SK-N-SH (cell line): ENCODE measurements around the gene PITPNM3. TPM values are rescaled to one million over a fixed set of nuclear protein-coding genes. Genes with fewer than 3 reads are reported as not detected.

Source experiments
- CTCF ChIA-PET: fragments of 300-600, 350-600 bp; formaldehyde crosslinking; extraction: SDS; loops from one replicate; lab custom pipeline; 2021; lab: Yijun Ruan, JAX
- POLR2A ChIA-PET: fragments of 350-600 bp; sonication (Branson Sonifier 250); formaldehyde crosslinking; extraction: SDS; loops from one replicate; lab custom pipeline; 2020; ENCODE audit warnings: antibody characterized with exemption, inconsistent platforms; lab: Yijun Ruan, JAX
- DNase-seq: peaks from one replicate; pipeline ENCODE4 v3.0.0; 2012
- H2AFZ ChIP-seq: fragments of 200-600 bp; sonication (generic); 2 replicates; pipeline ENCODE4 v1.8.1; 2016; ENCODE audit warnings: antibody characterized with exemption, mild to moderate bottlenecking, low read depth
- H3F3A ChIP-seq: fragments of 200-600 bp; sonication (generic); replicated peaks from 2 replicates; pipeline ENCODE3; 2016; ENCODE audit warnings: antibody characterized with exemption, mild to moderate bottlenecking; ENCODE audit not compliant: insufficient read depth
- H3K27ac ChIP-seq, 2 experiments: fragments of 200-500 bp in 1 of 2; fragments of 200-600 bp in 1 of 2; sonication (Bioruptor generic) in 1 of 2; sonication (generic), shearing (Covaris generic) in 1 of 2; 2 replicates each; pipeline versions ENCODE4 v1.5.1 to v1.6.1; 2014 to 2016; ENCODE audit warnings: low read depth in 2 of 2, inconsistent platforms in 1 of 2, low read length in 1 of 2, mild to moderate bottlenecking in 1 of 2, mixed read lengths in 1 of 2
- H3K27me3 ChIP-seq: fragments of 200-600 bp; sonication (generic), shearing (Covaris generic); 2 replicates; pipeline ENCODE4 v1.6.1; 2016; ENCODE audit warnings: mixed run types; ENCODE audit not compliant: insufficient read depth
- H3K36me3 ChIP-seq, 2 experiments: fragments of 200-500 bp in 1 of 2; fragments of 200-600 bp in 1 of 2; sonication (Bioruptor generic) in 1 of 2; sonication (generic) in 1 of 2; replicated peaks in 1 of 2; 2 replicates each; pipeline versions ENCODE3 to v1.5.1; 2014 to 2016; ENCODE audit warnings: low read length in 1 of 2, mild to moderate bottlenecking in 1 of 2; ENCODE audit not compliant: insufficient read depth in 2 of 2, control insufficient read depth in 1 of 2
- H3K4me1 ChIP-seq, 2 experiments: fragments of 200-500 bp in 1 of 2; fragments of 200-600 bp in 1 of 2; sonication (Bioruptor generic) in 1 of 2; sonication (generic), shearing (Covaris generic) in 1 of 2; 2 replicates each; pipeline versions ENCODE4 v1.5.1 to v1.6.1; 2014 to 2016; ENCODE audit warnings: low read depth in 1 of 2, low read length in 1 of 2, mixed run types in 1 of 2; ENCODE audit not compliant: insufficient read depth in 2 of 2, control insufficient read depth in 1 of 2
- H3K4me2 ChIP-seq: fragments of 200-600 bp; sonication (generic), shearing (Covaris generic); 2 replicates; pipeline ENCODE4 v1.6.1; 2017; ENCODE audit warnings: mixed run types
- H3K4me3 ChIP-seq, 2 experiments: fragments of 200-500 bp in 1 of 2; fragments of 200-600 bp in 1 of 2; sonication (Bioruptor generic) in 1 of 2; sonication (generic), shearing (Covaris generic) in 1 of 2; 2 replicates each; pipeline versions ENCODE4 v1.5.1 to v1.8.1; 2014 to 2016; ENCODE audit warnings: low read depth in 2 of 2, inconsistent platforms in 1 of 2, low read length in 1 of 2, mild to moderate bottlenecking in 1 of 2, mixed read lengths in 1 of 2, moderate library complexity in 1 of 2
- H3K79me2 ChIP-seq: fragments of 200-600 bp; sonication (generic); 2 replicates; pipeline ENCODE4 v1.8.1; 2017; ENCODE audit warnings: mild to moderate bottlenecking; ENCODE audit not compliant: insufficient read depth
- H3K9ac ChIP-seq: fragments of 200-600 bp; sonication (generic); 2 replicates; pipeline ENCODE4 v1.6.1; 2017; ENCODE audit warnings: mixed run types
- H3K9me2 ChIP-seq: fragments of 200-600 bp; sonication (generic); 2 replicates; pipeline ENCODE4 v1.6.1; 2017; ENCODE audit warnings: mixed run types
- H3K9me3 ChIP-seq: fragments of 200-600 bp; sonication (generic); 2 replicates; pipeline ENCODE4 v1.6.1; 2017; ENCODE audit warnings: mixed run types, mild to moderate bottlenecking, moderate library complexity
- H4K20me1 ChIP-seq: fragments of 200-600 bp; sonication (generic); 2 replicates; pipeline ENCODE4 v1.6.1; 2017; ENCODE audit warnings: mild to moderate bottlenecking, mixed run types; ENCODE audit not compliant: insufficient read depth
- CTCF ChIP-seq: fragments of 200-600 bp; sonication (generic); IDR thresholded peaks from 2 replicates; pipeline ENCODE4 v1.6.1; 2017; ENCODE audit warnings: antibody characterized with exemption, mild to moderate bottlenecking, moderate library complexity
- EP300 ChIP-seq, 2 experiments: IDR thresholded peaks; 2 replicates each; pipeline versions ENCODE4 v1.4.0 to v1.6.1; 2012; ENCODE audit warnings: borderline replicate concordance in 1 of 2, low read depth in 1 of 2, low read length in 1 of 2
- EZH2phosphoT487 ChIP-seq: fragments of 200-600 bp; sonication (generic); IDR thresholded peaks from 2 replicates; pipeline ENCODE4 v1.6.1; 2017; ENCODE audit warnings: low read depth, mixed run types, mild to moderate bottlenecking, antibody characterized with exemption, moderate library complexity, borderline replicate concordance
- FOSL2 ChIP-seq: IDR thresholded peaks from 2 replicates; pipeline ENCODE4 v1.4.0; 2012; ENCODE audit warnings: low read depth, mild to moderate bottlenecking, moderate library complexity, borderline replicate concordance
- FOXM1 ChIP-seq: IDR thresholded peaks from 2 replicates; pipeline ENCODE4 v1.4.0; 2012; ENCODE audit warnings: low read depth, mild to moderate bottlenecking
- GABPA ChIP-seq: IDR thresholded peaks from 2 replicates; pipeline ENCODE4 v1.4.0; 2012; ENCODE audit warnings: low read depth, mild to moderate bottlenecking
- JUND ChIP-seq: IDR thresholded peaks from 2 replicates; pipeline ENCODE4 v1.4.0; 2012
- MAX ChIP-seq: IDR thresholded peaks from 2 replicates; pipeline ENCODE4 v1.4.0; 2012; ENCODE audit warnings: low read depth
- RCOR1 ChIP-seq: fragments of 150-350 bp; IDR thresholded peaks from 2 replicates; pipeline ENCODE4 v1.6.1; 2017; ENCODE audit warnings: antibody characterized with exemption, low read length
- RFX5 ChIP-seq: IDR thresholded peaks from 2 replicates; pipeline ENCODE4 v1.6.1; 2012; ENCODE audit warnings: mild to moderate bottlenecking, improper control_type of control experiment, low read length
- RXRA ChIP-seq: IDR thresholded peaks from 2 replicates; pipeline ENCODE4 v1.4.0; 2012; ENCODE audit warnings: low read depth, mild to moderate bottlenecking, borderline replicate concordance
- TAF1 ChIP-seq: IDR thresholded peaks from 2 replicates; pipeline ENCODE4 v1.6.1; 2012; ENCODE audit warnings: low read depth, mild to moderate bottlenecking, low read length, moderate library complexity, borderline replicate concordance
- TCF12 ChIP-seq: IDR thresholded peaks from 2 replicates; pipeline ENCODE4 v1.4.0; 2012
- USF1 ChIP-seq: IDR thresholded peaks from 2 replicates; pipeline ENCODE4 v1.4.0; 2012; ENCODE audit warnings: low read depth, borderline replicate concordance
- YY1 ChIP-seq: IDR thresholded peaks from 2 replicates; pipeline ENCODE4 v1.4.0; 2012; ENCODE audit warnings: low read depth, mild to moderate bottlenecking
- ZBTB33 ChIP-seq: IDR thresholded peaks from 2 replicates; pipeline ENCODE4 v1.4.0; 2012; ENCODE audit warnings: low read depth, borderline replicate concordance
- WGBS: methylation state at CpG from one replicate; pipeline ENCODE4 v1.1.6; 2017; ENCODE audit warnings: low lambda C conversion rate; 5-methylcytosine and 5-hydroxymethylcytosine counted together
- polyA plus RNA-seq, 3 experiments: library from polyadenylated mRNA; depleted of rRNA; stranded (reverse); fragments of >200 nt; gene quantifications; 2 replicates each; pipeline ENCODE4 v1.2.3, GENCODE V29; 2012

Gene PITPNM3
- polyA plus RNA-seq, 1 of the 3 experiments (the other 2 are of a cell fraction) = 0.82 TPM

GRCh38 chr17:6589266-6589946, 33.1 kb upstream of the PITPNM3 start:
- TF ChIP-seq GABPA (no peak), RXRA (no peak), ZBTB33 (no peak), FOXM1 (no peak), TCF12 (no peak), YY1 (no peak), CTCF (no peak), RFX5 (no peak), EP300 (IDR thresholded peaks at IDR 0.05; ENCODE audit: borderline replicate concordance in 1 of 2, low read depth in 1 of 2, low read length in 1 of 2) (no peak), RCOR1 (no peak), JUND (no peak), USF1 (no peak), EZH2phosphoT487 (no peak), FOSL2 (no peak), TAF1 (no peak), MAX (no peak)
- Histone ChIP-seq H3K9ac (no peak overlapping the region), H3F3A (no peaks in the 10 kb centered on the region), H3K9me3 (no peaks in the 10 kb centered on the region), H3K36me3 (peaks cover 80 to 85% of the 10 kb centered on the region in 2 experiments), H3K4me1 (no peaks in the 10 kb centered on the region; a peak in 1 of 4 replicates), H4K20me1 (no peaks in the 10 kb centered on the region), H3K9me2 (no peaks in the 10 kb centered on the region), H3K4me3 (no peak overlapping the region), H3K27ac (no peak overlapping the region), H3K4me2 (no peak overlapping the region), H2AFZ (no peak overlapping the region), H3K79me2 (no peaks in the 10 kb centered on the region), H3K27me3 (no peaks in the 10 kb centered on the region)
- CTCF ChIA-PET = interaction anchor here (0.9 kb wide), 1 partner anchor 118 kb away, joined by 3 read pairs; no protein-coding TSS in a partner anchor
- POLR2A ChIA-PET = no interaction called here
- 97% methylated on average over 15 of the region's 15 CpGs for WGBS
- DNase-seq = no peak
